ENCODE measurements around the gene FGD5. TPM values are rescaled to one million over a fixed set of nuclear protein-coding genes. Genes with fewer than 3 reads are reported as not detected.

Gene FGD5
- total RNA-seq, 1 donor from 2014 or later: 86.3 TPM

DNA sequence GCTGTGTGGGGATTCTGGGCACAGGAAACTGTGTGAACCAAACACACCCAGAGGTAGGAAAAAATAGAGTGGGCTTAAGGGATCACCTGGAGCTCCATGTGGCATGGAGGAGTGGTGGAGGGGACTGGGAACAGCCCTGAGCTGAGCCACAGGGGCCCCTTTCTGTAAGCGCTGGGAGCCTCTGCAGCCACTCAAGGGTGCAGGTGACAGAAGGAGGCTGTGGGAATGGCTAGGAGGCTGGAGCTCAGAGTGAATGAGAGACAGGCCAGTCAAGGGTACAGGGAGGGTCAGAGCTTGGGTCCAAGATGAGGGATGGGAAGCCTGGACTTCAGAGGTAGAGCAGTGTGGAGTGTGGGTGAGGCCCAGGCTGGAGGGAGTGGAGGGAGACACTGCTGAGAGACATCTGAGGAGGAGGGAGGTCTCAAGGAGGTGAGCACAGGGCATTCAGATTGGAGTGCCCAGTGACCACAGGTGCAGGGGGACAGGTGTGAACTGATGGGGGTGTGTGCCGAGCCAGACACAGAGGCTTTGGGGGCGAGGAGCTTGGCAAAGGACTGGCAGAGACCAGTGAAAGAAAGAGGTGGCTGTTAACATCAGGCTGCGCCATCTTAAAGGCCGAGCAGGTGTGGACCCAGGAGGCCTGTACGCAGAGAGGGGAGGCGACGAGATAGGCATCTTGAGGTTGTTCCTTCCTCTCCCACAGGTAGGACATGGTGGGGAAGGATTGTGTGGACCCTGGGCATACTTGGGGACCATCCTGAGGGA is 56.8 kb downstream of the FGD5 start:
- DNase-seq (ENCODE audit: low read depth in 2 of 2): no peak

DNA sequence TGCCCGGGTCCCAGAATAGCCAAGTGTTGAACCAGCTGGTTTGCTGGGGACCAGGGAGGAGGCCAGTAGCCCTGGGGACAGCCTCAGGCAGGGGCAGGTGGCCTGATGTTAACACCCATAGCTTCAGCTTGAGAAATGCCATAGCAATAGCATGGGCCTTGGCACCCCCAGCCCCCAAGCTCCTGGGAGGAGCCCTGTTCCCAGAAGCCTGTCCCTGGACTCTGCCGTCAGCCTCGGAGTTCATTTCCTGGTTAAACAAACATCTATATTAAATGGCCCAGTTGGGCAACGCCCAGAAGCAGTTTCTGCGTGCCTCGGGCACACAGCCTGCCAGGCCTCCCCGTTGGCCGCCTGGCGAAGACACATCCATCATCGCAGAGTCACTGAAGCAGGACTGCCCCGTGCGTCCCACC is 58.2 kb downstream of the FGD5 start:
- peak; percentile 37 to 74 for DNase-seq (ENCODE audit: low read depth in 2 of 2)

DNA sequence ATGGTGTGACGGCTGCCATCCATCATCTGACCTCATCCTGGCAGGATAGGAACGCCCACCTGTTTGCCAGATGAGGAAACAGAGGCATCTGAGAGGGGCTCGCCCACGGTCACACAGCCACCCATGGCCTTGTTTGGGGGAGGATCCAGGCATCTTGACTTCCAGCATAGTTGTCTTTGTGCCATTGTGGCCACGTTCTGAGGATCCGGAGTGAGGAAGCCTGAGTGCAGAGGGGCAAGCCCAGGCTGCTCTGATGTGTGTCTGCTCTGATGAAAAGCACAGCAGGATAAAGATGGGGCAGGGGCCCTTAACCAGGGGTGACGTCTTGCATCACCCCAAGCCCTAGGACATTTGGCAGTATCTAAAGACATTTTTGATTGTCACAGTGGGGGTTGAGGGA is 58.7 kb downstream of the FGD5 start:
- DNase-seq (ENCODE audit: low read depth in 2 of 2): no peak

DNA sequence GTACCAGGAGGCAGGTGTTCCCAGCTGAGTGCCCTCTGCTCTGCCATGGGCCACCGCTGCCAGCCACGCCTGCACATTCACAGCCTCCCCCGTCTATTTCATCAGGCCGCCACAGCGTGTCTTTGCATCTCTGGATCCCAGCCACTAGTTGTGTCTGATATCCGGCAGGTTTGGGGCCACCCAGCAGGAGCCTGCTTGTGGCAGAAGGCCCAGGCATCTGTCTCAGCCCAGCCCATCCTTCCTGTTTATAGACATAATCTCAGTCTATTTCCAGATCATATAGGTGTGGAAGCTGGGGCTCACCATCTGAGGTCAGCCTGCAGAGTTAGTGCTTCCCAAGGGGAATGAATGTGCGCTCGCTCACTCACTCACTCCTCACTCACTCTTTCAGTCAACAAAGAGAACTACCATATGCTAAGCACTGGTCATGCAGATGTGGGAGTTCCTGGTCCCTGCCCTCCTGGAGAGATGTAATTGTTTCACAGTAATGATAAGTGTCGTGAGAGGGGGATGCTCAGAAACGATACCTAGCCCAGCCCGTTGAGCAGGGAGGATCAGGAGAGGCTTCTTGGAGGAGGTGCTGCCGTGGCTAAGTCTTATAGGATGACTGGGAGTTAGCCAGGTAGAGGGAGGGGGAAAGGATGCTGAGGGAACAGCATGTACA is 60.6 kb downstream of the FGD5 start:
- DNase-seq (ENCODE audit: low read depth in 2 of 2): peak; percentile 32 to 54

DNA sequence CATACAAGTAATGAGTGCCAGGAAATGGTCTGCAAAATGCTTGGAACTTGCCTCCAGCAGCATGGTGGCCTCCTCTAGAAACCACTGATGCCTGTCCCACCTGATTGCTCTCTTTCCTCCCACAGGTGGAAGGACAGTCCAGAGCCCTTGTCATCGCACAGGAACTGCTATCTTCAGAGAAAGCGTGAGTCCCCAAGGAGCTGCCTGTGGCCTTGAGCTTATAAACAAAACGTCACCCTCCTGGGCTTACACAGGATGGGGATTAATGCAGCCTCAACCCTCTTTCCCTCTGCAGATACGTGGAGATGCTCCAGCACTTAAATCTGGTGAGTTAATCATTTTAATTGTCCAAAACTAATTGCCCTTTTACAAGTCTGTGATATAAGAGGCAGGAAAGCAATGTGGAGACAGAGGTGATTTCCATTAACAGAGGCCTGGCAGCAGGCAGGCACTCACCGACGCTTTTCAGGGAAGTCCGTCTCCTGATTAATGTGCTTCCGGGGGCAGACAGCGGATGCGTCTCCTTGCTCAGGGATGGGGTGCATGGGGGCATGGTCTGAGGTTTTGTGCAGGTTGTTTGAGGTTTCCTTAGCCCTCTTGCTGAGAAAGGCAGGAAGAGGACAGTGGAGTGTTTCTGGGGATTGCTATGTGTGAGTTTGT is 61.8 kb downstream of the FGD5 start:
- no peak for DNase-seq (ENCODE audit: low read depth in 2 of 2)

DNA sequence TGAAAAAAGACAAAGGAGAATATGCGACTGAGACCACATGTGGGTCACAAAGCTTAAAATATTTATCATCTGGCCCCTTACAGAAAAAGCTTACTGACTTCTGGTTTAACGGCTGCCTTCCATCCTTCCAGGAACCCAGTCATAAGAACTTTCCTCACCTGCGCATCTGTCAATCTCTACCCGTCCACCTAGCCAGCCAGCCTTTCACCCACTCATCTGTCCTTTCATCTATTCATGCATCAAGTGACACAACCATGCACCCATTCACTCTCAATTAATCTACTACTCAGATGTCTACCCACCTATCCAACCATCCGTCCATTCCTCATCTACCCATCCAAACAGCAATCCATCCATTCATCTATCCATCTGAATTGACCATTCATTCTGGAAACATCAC is 64.5 kb downstream of the FGD5 start:
- no peak for DNase-seq (ENCODE audit: low read depth in 2 of 2)

DNA sequence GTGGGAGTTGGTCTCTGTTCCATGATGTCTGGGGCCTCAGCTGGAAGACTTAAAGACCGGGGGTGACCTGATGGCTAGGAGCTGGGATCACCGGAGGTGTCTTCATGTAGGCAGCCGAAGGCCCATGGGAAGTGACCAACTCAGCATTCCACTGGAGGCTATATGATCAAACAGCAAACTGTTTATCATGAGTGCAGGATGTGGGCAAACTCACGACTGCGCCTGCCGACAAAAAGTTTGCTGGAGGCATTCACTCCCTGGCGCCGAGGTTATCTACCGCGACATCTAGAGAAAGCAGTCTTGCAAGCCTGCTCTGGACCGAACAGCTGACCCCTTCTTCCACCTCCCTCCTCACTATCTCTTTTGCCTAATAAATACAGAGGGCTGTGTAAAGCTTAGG is 65.9 kb downstream of the FGD5 start:
- no peak for DNase-seq (ENCODE audit: low read depth in 2 of 2)

DNA sequence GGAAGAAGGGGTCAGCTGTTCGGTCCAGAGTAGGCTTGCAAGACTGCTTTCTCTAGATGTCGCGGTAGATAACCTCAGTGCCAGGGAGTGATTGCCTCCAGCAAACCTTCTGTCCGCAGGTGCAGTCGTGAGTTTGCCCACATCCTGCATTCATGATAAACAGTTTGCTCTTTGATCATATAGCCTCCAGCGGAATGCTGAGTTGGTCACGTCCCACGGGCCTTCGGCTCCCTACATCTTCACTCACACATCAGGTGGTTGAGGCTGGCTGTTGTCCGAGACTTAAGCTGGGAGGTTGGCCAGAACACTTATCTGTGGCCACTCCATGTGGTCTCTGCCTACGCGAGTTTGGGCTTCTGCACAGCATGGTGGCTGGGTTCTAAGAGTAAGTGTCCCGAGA is 66.5 kb downstream of the FGD5 start:
- DNase-seq (ENCODE audit: low read depth in 2 of 2): no peak

DNA sequence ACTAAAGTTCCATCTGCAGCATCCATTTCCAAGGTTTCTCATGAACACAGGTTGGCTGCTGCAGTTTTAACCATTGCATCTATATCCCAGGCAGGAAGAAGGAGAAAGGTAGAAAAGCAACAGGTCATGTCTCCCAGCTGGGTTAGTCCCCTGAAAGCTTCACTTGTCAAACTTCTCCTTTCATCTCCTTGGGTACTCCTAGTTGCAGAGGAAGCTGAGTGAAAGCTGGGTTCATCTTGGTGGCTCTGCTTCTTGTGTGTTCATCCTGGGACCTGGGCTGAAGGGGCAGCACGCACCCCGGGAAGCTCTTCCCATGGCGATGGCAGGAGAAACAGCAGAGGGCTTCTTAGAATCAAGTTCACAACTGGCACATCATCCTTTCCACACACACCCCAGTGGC is 67.3 kb downstream of the FGD5 start:
- DNase-seq (ENCODE audit: low read depth in 2 of 2): no peak

DNA sequence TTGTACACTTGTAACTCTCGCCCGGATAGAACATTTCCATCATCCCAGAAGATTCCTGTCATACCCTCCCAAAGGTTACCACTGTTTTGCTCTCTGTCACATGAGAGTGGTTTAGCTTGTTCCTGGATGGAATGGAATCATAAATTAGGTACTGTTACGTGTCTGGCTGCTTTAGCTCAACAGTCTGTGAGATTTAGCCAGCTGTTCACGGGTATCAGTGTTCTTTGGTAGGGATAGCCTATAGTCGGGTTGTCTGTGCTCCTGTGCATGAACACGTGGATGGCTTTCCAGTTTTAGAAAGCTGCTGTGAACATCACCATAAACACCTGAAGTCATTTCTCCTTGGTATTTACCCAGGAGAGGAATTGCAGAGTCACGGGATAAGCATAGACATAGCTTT is 70.4 kb downstream of the FGD5 start:
- no peak for DNase-seq (ENCODE audit: low read depth in 2 of 2)

DNA sequence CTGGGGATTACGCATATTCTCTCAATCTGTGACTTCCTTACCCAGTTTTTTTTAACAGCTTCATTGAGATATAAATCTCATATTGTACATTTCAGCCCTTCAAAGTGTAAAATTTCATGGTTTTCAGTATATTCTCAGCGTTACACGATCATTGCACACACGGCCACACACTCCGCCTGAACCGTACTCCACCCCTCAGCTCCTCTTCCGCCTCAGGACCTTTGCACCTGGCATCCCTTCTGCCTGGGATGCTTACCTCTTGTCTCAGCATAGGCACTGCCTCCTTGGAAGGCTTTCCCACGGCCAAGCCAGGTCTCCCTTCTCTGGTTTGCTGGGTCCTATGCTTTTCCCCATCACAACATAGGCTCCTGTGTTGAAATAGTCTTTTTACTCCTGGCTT is 71.2 kb downstream of the FGD5 start:
- DNase-seq (ENCODE audit: low read depth in 2 of 2): no peak

DNA sequence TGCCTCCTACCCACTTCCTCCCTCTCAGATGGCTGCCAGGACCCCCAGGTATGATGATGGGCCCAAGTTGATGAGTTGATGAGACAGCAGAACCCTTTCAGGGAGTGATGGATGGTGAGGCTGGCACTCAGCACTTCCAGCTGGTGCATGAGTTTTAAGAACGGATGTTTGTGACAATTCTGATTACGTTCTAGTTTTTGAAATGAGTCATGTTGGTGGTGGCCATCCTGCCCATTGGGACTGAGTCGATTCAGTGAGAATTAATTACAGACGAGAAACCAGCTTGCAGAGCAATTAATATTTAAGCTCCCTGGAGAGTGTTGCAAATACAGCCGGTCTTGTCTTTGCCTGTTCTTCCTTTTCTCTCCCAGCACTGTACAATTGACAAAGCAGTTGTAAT is 71.7 kb downstream of the FGD5 start:
- DNase-seq (ENCODE audit: low read depth in 2 of 2): peak in 1 of 2 donors; percentile 35

DNA sequence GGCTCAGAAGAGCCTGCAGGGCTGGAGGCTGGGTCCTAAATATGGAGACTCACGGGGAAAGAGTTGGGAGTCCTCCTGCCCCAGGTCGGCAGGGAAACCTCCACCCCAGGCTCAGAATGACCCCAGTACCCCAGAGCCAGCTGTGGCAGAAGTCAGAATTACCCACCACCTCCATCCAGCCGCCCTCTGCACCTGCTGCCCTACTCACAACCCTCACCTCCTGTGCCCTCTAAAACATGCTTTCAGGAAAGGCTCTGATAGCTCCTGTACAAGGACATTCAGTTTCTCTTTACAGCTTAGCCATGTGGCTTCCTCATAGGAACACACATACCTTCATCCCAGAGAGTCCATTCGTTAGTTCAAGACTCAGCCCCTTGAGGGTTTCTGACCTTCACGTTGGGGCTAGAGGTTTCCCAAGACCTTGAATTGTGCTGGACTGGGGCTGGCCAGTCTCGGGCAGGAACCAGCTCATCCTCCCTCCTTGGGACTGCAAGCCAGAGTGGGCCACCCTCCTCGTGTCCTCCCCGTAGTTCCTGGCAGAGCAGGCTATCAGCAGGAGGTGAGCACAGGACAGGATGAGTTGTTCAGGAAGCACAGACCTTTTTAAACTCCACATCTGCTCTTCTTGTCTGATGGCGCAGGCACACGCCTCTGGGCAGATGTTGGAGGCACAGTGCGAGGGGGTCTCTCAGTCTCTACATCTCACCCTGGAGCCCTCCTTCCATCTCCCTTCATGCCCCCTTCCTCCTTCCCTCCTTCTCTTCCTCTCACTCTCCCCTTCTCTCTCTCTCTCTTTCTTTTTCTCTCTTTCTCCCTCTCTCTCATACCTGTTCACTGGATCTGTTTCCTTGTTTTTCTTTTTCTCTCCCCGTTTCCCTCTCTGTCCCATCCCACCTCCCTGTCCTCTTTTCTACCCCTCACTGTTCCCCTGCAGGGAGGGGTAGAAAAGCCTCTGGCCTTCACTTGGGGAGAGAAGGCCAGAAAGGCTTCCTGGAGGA is 72.7 kb downstream of the FGD5 start:
- DNase-seq (ENCODE audit: low read depth in 2 of 2): no peak

DNA sequence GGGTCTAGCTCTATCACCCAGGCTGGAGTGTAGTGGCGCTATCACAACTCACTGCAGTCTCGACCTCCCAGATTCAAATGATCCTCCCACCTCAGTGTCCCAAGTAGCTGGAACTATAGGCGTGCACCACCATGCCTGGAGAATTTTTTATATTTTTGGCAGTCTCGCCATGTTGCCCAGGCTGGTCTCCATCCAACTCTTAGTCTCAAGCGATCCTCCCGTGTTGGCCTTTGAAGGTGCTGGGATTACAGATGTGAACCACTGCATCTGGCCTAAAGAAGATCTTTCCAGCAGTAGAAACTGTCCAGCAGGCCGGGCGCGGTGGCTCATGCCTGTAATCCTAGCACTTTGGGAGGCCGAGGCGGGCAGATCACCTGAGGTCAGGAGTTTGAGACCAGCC is 73.5 kb downstream of the FGD5 start:
- DNase-seq (ENCODE audit: low read depth in 2 of 2): no peak

DNA sequence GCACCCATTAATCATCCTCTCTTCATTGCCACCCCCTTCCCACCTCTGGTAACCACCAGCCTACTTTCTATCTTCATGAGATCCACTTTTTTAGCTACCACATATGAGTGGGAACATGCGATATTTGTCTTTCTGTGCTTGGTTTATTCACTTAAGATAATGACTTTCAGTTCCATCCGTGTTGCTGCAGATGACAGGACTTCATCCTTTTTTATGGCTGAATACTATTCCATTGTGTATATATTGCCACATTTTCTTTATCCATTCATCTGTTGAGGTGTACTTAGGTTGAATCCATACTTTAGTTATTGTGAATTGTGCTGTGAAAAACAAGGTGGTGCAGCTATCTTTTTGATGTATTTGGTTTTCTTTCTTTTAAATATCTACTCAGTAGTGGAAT is 75.3 kb downstream of the FGD5 start:
- no peak for DNase-seq (ENCODE audit: low read depth in 2 of 2)

DNA sequence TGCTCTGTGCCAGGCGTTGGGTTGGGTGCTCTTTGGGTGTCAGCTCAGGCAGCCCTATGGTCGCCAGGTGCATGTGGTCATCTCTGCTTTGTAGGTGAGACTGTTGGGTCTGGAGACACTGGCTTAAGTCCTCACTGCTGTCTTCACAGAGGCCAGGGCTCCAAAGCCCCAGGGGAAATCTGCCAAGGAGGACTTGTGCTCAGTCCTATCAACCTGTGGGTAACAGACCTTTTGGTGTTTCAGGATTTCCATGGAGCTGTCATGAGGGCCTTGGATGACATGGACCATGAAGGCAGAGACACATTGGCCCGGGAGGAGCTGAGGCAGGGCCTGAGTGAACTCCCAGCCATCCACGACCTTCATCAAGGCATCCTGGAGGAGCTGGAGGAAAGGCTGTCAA is 78.5 kb downstream of the FGD5 start:
- DNase-seq (ENCODE audit: low read depth in 2 of 2): no peak

DNA sequence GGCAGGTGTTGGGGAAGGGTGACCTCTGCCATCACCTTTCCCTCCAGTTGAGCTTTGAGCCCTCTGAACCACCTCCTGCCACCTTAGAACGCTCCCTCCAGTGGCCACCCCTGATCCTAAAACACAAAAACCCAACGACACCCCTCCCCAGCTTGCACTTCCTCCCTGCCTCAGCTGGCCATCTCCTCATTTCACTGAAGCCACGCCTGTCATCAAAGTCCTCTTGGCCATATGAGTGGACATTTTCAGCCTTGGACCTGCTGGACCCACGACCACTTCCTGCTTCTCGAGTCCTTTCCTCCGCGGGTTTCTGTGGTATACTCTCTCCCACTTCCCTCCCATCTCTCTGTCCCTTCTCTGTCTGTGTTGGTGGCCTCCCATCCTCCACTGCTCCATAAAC is 80.2 kb downstream of the FGD5 start:
- DNase-seq (ENCODE audit: low read depth in 2 of 2): no peak

DNA sequence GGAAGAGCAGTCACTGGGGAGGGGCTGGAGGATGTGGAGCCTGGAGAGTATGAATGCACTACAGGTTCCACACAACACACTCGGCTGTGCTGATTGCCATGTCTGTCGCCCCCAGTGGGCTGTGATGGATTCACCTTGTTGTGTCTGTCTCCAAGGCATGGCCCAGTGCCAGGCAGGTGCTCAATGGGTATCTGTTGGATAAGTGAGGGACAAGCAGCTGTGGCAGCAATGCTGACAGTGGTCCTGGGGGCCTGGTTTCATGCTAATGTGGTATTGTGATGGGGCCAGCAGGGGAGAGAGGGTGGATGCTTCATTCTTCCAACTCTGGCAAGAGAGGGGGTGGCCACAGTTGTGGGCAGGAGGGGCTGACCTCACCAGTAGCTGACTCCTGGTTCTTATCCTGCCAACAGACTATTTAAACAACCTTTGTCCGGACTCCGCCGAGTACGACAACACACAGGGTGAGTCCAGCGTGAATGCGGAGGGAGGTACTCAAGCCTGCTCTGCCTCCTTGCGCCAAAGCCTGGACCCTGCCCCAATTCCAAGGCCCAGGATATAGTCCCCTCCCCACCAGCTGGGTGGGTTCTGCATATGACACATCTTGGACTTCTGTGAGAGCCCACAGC is 81.3 kb downstream of the FGD5 start:
- no peak for DNase-seq (ENCODE audit: low read depth in 2 of 2)

DNA sequence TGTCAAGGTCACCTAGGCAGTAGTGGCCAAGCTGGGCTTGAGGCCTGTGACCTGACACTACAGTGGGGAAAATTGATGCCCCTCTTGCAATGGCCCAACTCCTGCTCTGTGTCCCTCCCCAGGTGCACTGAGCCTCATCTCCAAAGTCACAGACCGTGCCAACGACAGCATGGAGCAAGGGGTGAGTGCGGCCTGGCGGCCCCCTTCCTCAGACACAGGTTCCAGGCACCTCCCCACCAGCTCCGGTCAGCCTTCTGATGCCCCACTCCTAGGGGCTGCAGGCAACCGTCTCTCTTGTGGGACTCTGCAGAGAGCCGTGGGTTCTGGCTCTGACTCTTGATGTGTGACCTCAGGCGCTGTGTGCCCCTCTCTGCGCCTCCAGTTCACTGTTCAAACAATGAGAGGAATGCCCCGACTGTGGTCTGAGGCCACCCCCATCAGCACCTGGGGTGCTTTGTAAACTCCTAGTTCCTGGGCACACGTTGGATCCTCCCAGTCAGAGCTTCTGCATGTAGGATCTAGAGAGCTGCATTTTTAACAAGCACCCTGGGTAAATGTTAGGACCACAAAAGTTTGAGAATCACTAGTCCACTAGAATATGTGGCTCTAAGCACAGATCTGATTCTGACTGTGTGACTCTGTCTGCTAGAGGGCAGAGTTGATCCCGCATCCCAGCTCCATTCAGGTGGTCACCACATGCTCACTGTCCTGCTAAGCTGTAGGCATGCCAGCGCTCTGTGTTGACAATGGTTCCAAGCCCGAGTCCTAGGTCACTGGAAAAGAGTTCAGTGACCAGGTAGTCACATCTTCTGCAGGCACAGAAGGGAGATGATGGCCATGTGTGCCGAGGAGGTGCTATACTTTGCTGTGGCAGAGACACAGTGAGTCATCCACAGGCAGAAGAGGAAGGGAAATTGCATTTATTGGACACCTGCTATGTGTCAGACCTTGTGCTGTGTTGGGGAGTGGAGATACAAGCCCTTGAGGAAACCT is 82.4 kb downstream of the FGD5 start:
- no peak for DNase-seq (ENCODE audit: low read depth in 2 of 2)

DNA sequence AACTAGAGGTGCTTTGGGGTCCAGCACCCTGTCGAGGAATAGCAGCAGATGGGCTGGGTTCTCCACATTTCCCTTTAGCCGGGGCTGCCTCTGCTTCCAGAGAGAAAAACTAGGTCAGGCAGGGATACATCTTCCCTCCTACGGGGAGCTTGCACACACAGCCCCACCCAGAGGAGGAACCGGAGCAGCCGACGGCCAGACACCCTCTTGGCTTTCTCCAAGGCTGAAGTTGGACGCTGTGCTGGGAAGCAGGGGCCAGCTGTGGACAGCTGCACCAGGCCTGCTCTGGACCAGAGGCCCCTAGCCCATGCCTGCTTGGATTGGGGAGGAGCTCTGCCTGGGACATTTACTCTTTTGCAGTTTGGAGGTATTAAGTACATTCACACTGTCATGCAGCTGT is 84.0 kb downstream of the FGD5 start:
- DNase-seq (ENCODE audit: low read depth in 2 of 2): no peak
